ENCODE data around the gene CCDC81. TPM values are rescaled to one million over a fixed set of nuclear protein-coding genes. Genes with fewer than 3 reads are reported as not detected.

CCDC81 gene
- polyA plus RNA-seq, 2 of the 4 experiments (the other 2 are of a cell fraction), result 0.30 to 0.71 TPM

DNA sequence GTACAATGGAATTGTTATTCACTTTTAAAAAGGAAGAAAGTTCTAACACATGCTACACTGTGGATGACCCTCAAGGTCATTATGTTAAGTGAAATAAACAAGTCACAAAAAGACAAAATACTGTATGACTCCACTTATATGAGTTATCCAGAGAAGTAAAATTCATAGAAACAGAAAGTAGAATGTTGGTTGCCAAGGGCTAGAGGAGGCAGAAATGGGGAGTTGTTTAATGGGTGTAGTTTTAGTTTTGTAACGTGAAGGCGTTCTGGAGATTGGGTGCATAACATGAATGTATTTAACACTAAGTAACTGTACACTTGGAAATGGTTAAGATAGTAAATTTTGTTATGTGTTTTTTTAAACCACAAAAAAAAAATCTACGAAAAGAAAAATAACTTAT is 43.8 kb downstream of the CCDC81 start (continued):
- TF ChIP-seq, protein P1, sequence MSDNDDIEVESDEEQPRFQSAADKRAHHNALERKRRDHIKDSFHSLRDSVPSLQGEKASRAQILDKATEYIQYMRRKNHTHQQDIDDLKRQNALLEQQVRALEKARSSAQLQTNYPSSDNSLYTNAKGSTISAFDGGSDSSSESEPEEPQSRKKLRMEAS (IDR thresholded peaks at IDR 0.05), result no peak

DNA sequence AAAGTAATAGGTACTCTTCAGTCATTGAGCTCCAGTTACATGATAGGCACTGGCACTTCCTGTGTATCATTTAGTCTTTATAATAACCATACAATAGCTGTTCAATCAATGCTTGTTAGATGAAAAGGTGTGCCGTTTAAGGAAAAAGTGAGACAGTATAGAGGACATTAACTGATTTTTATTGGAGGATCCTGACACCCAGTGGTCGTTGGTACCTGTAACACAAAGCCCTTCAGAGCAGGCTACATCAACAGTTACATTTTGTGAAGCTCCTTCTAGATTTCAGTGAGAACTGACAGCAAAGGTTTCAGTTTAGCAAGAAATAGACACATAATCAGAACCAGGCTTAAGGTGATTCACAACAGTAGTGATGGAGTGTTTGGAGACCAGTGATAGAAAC is 44.2 kb downstream of the CCDC81 start:
- ChIA-PET POLR2A (no interaction called here), CTCF (interaction anchor here (0.6 to 1.3 kb wide), 3 partner anchors 393 to 824 kb away, joined by 3 to 4 read pairs (median 3); partner anchors contain the start of gene CCDC83)
- Histone ChIP-seq H3K4me2 (no peak overlapping the region), H3K4me1 (no peaks in the 10 kb centered on the region), H3K27ac (no peak overlapping the region), H3K9me3 (no peaks in the 10 kb centered on the region), H3K4me3 (no peak overlapping the region)
- peak in 1 of 2 experiments; percentile 17 for DNase-seq (ENCODE audit: low read depth in 1 of 2, low spot score in 1 of 2)
- FAIRE-seq, result peak; percentile 59
- TF ChIP-seq, protein P2, sequence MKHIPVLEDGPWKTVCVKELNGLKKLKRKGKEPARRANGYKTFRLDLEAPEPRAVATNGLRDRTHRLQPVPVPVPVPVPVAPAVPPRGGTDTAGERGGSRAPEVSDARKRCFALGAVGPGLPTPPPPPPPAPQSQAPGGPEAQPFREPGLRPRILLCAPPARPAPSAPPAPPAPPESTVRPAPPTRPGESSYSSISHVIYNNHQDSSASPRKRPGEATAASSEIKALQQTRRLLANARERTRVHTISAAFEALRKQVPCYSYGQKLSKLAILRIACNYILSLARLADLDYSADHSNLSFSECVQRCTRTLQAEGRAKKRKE (CRISPR knock-in tag; IDR thresholded peaks at IDR 0.05; ENCODE audit: low read depth), result no peak
- peak; percentile 16 to 35; a peak in 2 of 5 replicates for TF ChIP-seq RAD21 (conservative IDR thresholded peaks at IDR 0.05 in 1 of 2, IDR thresholded peaks at IDR 0.05 in 1 of 2)
- TF ChIP-seq RCOR1 (IDR thresholded peaks at IDR 0.05; ENCODE audit: low read depth, low read length), result no peak
- no peak for TF ChIP-seq NFE2L2 (conservative IDR thresholded peaks at IDR 0.05; ENCODE audit: low read length)
- no peak for TF ChIP-seq RNF2 (IDR thresholded peaks at IDR 0.05; ENCODE audit: borderline replicate concordance, low read depth)
- no peak for TF ChIP-seq FOSB (CRISPR knock-in tag; IDR thresholded peaks at IDR 0.05)
- no peak for TF ChIP-seq HOXB5 (CRISPR knock-in tag; IDR thresholded peaks at IDR 0.05)
- no peak for TF ChIP-seq GATA3 (IDR thresholded peaks at IDR 0.05; ENCODE audit: borderline replicate concordance)
- 15% methylated on average over 2 of the region's 2 CpGs for WGBS (ENCODE audit: missing lambda C conversion rate)
- ATAC-seq, result peak; percentile 64 to 75; a peak in 3 of 6 replicates

DNA sequence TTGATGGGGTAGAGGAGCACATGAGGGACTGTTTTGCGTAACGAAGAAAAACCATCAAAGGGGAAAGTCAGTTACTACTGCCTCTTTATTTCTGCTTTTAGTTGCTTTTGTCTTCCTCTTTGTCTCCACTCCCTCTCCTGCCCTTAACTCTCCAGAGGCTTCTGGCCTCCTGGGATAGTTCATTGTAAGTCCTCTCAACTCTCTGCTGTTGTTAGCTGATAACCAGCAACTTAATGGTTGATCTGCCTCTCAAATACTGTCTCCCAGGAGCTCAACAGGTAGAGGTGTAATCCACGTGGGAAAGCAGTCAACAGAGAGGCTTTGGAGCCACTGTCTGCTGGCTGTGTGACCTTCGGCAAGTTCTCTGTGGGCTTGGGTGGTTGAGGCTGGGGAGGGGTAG is 47.3 kb downstream of the CCDC81 start:
- ChIA-PET POLR2A (no interaction called here), CTCF (interaction anchor here (0.6 kb wide), 1 partner anchor 137 kb away, joined by 3 read pairs; no protein-coding TSS in a partner anchor)
- 0 out of 3 replicates have a peak, but pooled peaks cover 3% of the 10 kb centered on the region for H3K9me3 ChIP-seq
- H3K4me2 ChIP-seq, result no peak overlapping the region
- no peak overlapping the region for H3K27ac ChIP-seq
- ATAC-seq, result no peak
- FAIRE-seq, result no peak
- TF ChIP-seq POLR2A (IDR thresholded peaks at IDR 0.05; ENCODE audit: low read length) (no peak), FOXS1 (CRISPR knock-in tag; IDR thresholded peaks at IDR 0.05) (no peak), USF2 (IDR thresholded peaks at IDR 0.05) (no peak), EP300 (IDR thresholded peaks at IDR 0.05) (no peak), BHLHE40 (IDR thresholded peaks at IDR 0.05; ENCODE audit: low read depth, low read length) (no peak), MYC (IDR thresholded peaks at IDR 0.05; ENCODE audit: borderline replicate concordance, low read length) (no peak), FOSB (CRISPR knock-in tag; IDR thresholded peaks at IDR 0.05) (no peak), RAD21 (conservative IDR thresholded peaks at IDR 0.05 in 1 of 2, IDR thresholded peaks at IDR 0.05 in 1 of 2) (no peak), RARB (CRISPR knock-in tag; IDR thresholded peaks at IDR 0.05) (no peak), EHF (CRISPR knock-in tag; IDR thresholded peaks at IDR 0.05) (no peak), FOSL2 (IDR thresholded peaks at IDR 0.05) (no peak), FOSL2 (CRISPR knock-in tag; IDR thresholded peaks at IDR 0.05) (no peak), ZNF302 (CRISPR knock-in tag; IDR thresholded peaks at IDR 0.05) (no peak)
- TF ChIP-seq, protein P1 (IDR thresholded peaks at IDR 0.05), result no peak
- TF ChIP-seq, protein P3, sequence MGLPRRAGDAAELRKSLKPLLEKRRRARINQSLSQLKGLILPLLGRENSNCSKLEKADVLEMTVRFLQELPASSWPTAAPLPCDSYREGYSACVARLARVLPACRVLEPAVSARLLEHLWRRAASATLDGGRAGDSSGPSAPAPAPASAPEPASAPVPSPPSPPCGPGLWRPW (IDR thresholded peaks at IDR 0.05), result no peak
- no peak for DNase-seq (ENCODE audit: low read depth in 1 of 2, low spot score in 1 of 2)
- 68% methylated on average over 4 of the region's 4 CpGs for WGBS (ENCODE audit: missing lambda C conversion rate)
- H3K4me3 ChIP-seq, result no peak overlapping the region
- no peaks in the 10 kb centered on the region for H3K4me1 ChIP-seq
